ENCODE measurements around the gene DHX9. TPM values are rescaled to one million over a fixed set of nuclear protein-coding genes. Genes with fewer than 3 reads are reported as not detected.

DHX9 gene
- total RNA-seq, 1 experiment from 2014 or later: 131 TPM

DNA sequence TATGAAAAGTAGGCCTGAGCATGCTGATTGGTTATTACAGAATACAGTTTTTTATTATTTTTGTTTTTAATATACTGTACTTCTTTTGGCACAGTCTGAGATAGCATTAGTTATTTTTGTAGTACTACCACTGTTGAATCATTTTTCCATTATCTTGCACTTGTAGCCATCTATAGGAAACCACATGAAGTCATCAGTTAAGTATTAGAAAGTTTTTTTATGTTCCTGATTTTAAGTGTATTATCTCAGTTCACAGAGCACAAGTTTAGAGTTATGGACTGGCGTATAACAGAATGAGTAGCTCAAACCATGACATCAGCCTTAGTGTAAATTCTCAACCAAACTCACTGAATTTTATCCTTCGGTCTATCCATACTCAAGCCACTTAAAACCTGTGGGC lies 22.8 kb downstream of the DHX9 start:
- Histone ChIP-seq H3F3A (ENCODE audit: insufficient read depth, low read depth) (peaks cover 58% of the 10 kb centered on the region), H3K4me3 (no peak overlapping the region), H2AFZ (no peak overlapping the region), H3K36me3 (ENCODE audit: low read depth) (peaks cover 84% of the 10 kb centered on the region), H3K9me2 (ENCODE audit: insufficient read depth) (no peaks in the 10 kb centered on the region), H3K79me2 (ENCODE audit: low read depth) (peaks cover 35% of the 10 kb centered on the region), H3K27me3 (ENCODE audit: insufficient read depth, low read depth) (no peaks in the 10 kb centered on the region), H4K20me1 (ENCODE audit: insufficient read depth) (peaks cover 51% of the 10 kb centered on the region), H3K4me2 (no peak overlapping the region), H3K4me1 (replicated peaks; ENCODE audit: insufficient read depth) (no peaks in the 10 kb centered on the region), H3K27ac (no peak overlapping the region), H3K9me3 (ENCODE audit: insufficient read depth, low read depth) (no peaks in the 10 kb centered on the region)
- no TSS peak for BruUV-seq (replicated peaks)
- ChIA-PET CTCF (no interaction called here), POLR2A (ENCODE audit: unreplicated experiment) (no interaction called here)
- TF ChIP-seq EZH2 (IDR thresholded peaks at IDR 0.05; ENCODE audit: low read depth) (no peak), CTCF (conservative IDR thresholded peaks at IDR 0.05) (no peak)
- no peak for DNase-seq
- intact Hi-C loops (cut with micrococcal nuclease; ENCODE audit: unreplicated experiment): loop anchor here (10.0 kb wide), 1 partner anchor 673 kb away; no protein-coding TSS in a partner anchor

DNA sequence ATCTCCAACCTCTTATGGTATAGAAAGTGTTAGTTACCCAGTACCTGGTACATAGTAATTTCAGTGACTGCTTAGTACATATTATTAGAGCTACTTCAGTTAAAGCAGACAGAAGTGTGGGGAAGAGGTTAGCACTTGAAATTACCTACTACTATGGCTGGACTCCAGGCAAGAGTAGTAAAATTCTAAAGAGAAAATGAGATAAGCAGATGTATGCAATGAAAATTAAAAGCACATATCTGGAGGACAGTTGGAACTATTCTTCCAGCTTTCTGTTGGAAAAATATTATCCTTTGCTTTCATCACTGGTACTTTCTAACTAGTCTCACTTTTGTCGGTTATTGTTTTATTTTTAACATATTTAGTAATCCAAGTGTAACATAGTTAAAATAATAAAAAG lies 23.7 kb downstream of the DHX9 start:
- Histone ChIP-seq H3K27me3 (ENCODE audit: insufficient read depth, low read depth) (no peaks in the 10 kb centered on the region), H2AFZ (no peak overlapping the region), H3K9me3 (ENCODE audit: insufficient read depth, low read depth) (no peaks in the 10 kb centered on the region), H3K4me3 (no peak overlapping the region), H3F3A (ENCODE audit: insufficient read depth, low read depth) (peaks cover 54% of the 10 kb centered on the region), H3K9me2 (ENCODE audit: insufficient read depth) (no peaks in the 10 kb centered on the region), H3K4me1 (replicated peaks; ENCODE audit: insufficient read depth) (no peaks in the 10 kb centered on the region), H3K27ac (no peak overlapping the region), H3K36me3 (ENCODE audit: low read depth) (peaks cover 86% of the 10 kb centered on the region), H3K4me2 (no peak overlapping the region), H4K20me1 (ENCODE audit: insufficient read depth) (peaks cover 51% of the 10 kb centered on the region), H3K79me2 (ENCODE audit: low read depth) (peaks cover 35% of the 10 kb centered on the region)
- intact Hi-C loops (cut with micrococcal nuclease; ENCODE audit: unreplicated experiment): loop anchor here (10.0 kb wide), 1 partner anchor 672 kb away; no protein-coding TSS in a partner anchor
- no TSS peak for BruUV-seq (replicated peaks)
- ChIA-PET CTCF (interaction anchor here (0.6 kb wide), 1 partner anchor 761 kb away, joined by 3 read pairs; no protein-coding TSS in a partner anchor), POLR2A (ENCODE audit: unreplicated experiment) (interaction anchor here (0.5 kb wide), 1 partner anchor 365 kb away, joined by 3 read pairs; no protein-coding TSS in a partner anchor)
- TF ChIP-seq EZH2 (IDR thresholded peaks at IDR 0.05; ENCODE audit: low read depth) (no peak), CTCF (conservative IDR thresholded peaks at IDR 0.05) (no peak)
- DNase-seq: no peak

DNA sequence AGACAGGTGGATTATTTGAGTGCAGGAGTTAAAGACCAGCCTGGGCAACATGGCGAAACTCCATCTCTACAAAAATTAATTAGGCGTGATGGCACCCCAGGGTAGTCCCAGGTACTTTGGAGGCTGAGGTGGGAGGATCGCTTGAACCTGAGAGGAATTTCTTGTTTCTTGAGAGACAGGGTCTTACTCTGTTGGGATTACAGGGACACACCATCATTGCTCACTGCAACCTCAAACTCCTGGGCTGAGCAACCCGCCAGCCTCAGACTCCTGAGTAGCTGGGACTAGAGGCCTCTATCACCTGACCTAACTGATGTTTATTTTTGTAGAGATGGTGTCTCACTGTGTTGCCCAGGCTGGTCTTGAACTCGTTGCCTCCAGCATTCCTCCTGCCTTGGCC lies 24.8 kb downstream of the DHX9 start:
- H3K9me3 ChIP-seq (ENCODE audit: insufficient read depth, low read depth): no peaks in the 10 kb centered on the region
- intact Hi-C loops (cut with micrococcal nuclease; ENCODE audit: unreplicated experiment): loop anchor here (10.0 kb wide), 1 partner anchor 671 kb away; no protein-coding TSS in a partner anchor
- no peak overlapping the region for H2AFZ ChIP-seq
- no peaks in the 10 kb centered on the region for H3K4me1 ChIP-seq (replicated peaks; ENCODE audit: insufficient read depth)
- H3K4me2 ChIP-seq: no peak overlapping the region
- H3K27me3 ChIP-seq (ENCODE audit: insufficient read depth, low read depth): no peaks in the 10 kb centered on the region
- H3K9me2 ChIP-seq (ENCODE audit: insufficient read depth): no peaks in the 10 kb centered on the region
- H3K27ac ChIP-seq: no peak overlapping the region
- CTCF ChIA-PET: no interaction called here
- H3F3A ChIP-seq (ENCODE audit: insufficient read depth, low read depth): peaks cover 43% of the 10 kb centered on the region
- H3K79me2 ChIP-seq (ENCODE audit: low read depth): peaks cover 34% of the 10 kb centered on the region; the same call in 1 of the 2 replicates
- no TSS peak for BruUV-seq (replicated peaks)
- POLR2A ChIA-PET (ENCODE audit: unreplicated experiment): no interaction called here
- H3K36me3 ChIP-seq (ENCODE audit: low read depth): peaks cover 85% of the 10 kb centered on the region
- TF ChIP-seq EZH2 (IDR thresholded peaks at IDR 0.05; ENCODE audit: low read depth) (no peak), CTCF (conservative IDR thresholded peaks at IDR 0.05) (no peak)
- no peak for DNase-seq
- H3K4me3 ChIP-seq: no peak overlapping the region
- peaks cover 43% of the 10 kb centered on the region for H4K20me1 ChIP-seq (ENCODE audit: insufficient read depth)
